Breast epithelium (tissue), 4 donors: ENCODE data around the gene AKR7A3. TPM values are rescaled to one million over a fixed set of nuclear protein-coding genes. Genes with fewer than 3 reads are reported as not detected.

ENCODE experiments used
- DNase-seq, 2 donors: peaks; one replicate each; pipeline ENCODE4 v3.0.0-alpha.2; 2019; ENCODE audit warnings: low spot score in 2 of 2
- H3K27ac ChIP-seq, 2 donors: fragments of 200-600 bp; sonication (generic) in 1 of 2; one replicate each; pipeline ENCODE4 v1.5.1; 2016 to 2019; ENCODE audit warnings: mild to moderate bottlenecking in 1 of 2
- H3K27me3 ChIP-seq, 2 donors: fragments of 200-600 bp; sonication (generic) in 1 of 2; one replicate each; pipeline versions ENCODE4 v1.5.1 to v1.6.0; 2017 to 2019; ENCODE audit warnings: control low read depth in 1 of 2, mild to moderate bottlenecking in 1 of 2
- H3K36me3 ChIP-seq: fragments of 200-600 bp; one replicate; pipeline ENCODE4 v1.5.1; 2019
- H3K4me1 ChIP-seq, 2 donors: fragments of 200-600 bp; sonication (generic); one replicate each; pipeline ENCODE4 v1.5.1; 2016 to 2019; ENCODE audit warnings: control low read depth in 1 of 2
- H3K4me3 ChIP-seq, 3 donors: fragments of 200-600 bp; sonication (generic); 1 replicate in 2 of 3; 2 replicates in 1 of 3; pipeline ENCODE4 v1.5.1; 2016 to 2019; ENCODE audit warnings: mild to moderate bottlenecking in 3 of 3, moderate library complexity in 2 of 3
- H3K9me3 ChIP-seq, 2 donors: fragments of 200-600 bp; sonication (generic) in 1 of 2; one replicate each; pipeline ENCODE4 v1.5.1; 2016 to 2019; ENCODE audit warnings: control low read depth in 1 of 2
- POLR2A ChIP-seq: fragments of 450-650 bp; IDR thresholded peaks from one replicate; pipeline ENCODE4 v1.6.1; 2016; ENCODE audit warnings: antibody characterized with exemption, mild to moderate bottlenecking, moderate library complexity
- POLR2AphosphoS5 ChIP-seq, 3 donors: sonication (generic); formaldehyde crosslinking; IDR thresholded peaks; one replicate each; pipeline ENCODE4 v1.6.1; 2017; ENCODE audit warnings: antibody characterized with exemption in 3 of 3
- intact Hi-C: fragments of 100-400 bp; cut with DNase I; formaldehyde crosslinking; loops from one replicate; pipeline ENCODE4 v1.15.1; 2023; ENCODE audit warnings: low total_unique reads
- total RNA-seq, 3 donors: library from RNA; depleted of rRNA; stranded (reverse); fragments of >200 nt; gene quantifications; one replicate each; pipeline ENCODE4 v1.1.0, GENCODE V29; 2016
- TF ChIP-seq, protein P1 (sequence below), 3 donors: fragments of 450-650 bp; IDR thresholded peaks; one replicate each; pipeline ENCODE4 v1.5.1; 2016 to 2017; ENCODE audit warnings: antibody characterized with exemption in 3 of 3, mild to moderate bottlenecking in 3 of 3, moderate library complexity in 3 of 3

AKR7A3 gene
- total RNA-seq, 3 donors from 2014 or later: 1.4 to 7.9 (median 5.1) TPM

DNA sequence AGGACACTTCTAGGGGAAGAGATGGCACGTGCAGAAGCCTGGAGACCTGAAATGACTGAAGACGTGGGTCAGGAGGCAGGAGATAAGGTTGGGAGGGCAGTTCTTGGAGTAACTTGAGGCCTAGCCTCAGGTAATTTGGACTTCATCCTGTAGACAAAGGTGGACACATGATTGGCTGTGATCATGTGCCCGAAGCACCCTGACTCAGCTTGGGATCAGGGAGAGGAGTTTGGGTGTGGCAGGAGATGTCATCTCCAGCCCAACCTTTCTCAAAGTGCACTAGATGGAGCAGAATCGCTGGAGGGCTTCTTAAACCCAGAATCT is 25.0 kb upstream of the AKR7A3 start:
- H3K4me1 ChIP-seq: peaks cover 5 to 6% of the 10 kb centered on the region in 2 donors
- intact Hi-C loops: no loop called here
- no peaks in the 10 kb centered on the region for H3K9me3 ChIP-seq
- H3K36me3 ChIP-seq: no peaks in the 10 kb centered on the region
- H3K27ac ChIP-seq: no peak overlapping the region
- TF ChIP-seq, protein P1, sequence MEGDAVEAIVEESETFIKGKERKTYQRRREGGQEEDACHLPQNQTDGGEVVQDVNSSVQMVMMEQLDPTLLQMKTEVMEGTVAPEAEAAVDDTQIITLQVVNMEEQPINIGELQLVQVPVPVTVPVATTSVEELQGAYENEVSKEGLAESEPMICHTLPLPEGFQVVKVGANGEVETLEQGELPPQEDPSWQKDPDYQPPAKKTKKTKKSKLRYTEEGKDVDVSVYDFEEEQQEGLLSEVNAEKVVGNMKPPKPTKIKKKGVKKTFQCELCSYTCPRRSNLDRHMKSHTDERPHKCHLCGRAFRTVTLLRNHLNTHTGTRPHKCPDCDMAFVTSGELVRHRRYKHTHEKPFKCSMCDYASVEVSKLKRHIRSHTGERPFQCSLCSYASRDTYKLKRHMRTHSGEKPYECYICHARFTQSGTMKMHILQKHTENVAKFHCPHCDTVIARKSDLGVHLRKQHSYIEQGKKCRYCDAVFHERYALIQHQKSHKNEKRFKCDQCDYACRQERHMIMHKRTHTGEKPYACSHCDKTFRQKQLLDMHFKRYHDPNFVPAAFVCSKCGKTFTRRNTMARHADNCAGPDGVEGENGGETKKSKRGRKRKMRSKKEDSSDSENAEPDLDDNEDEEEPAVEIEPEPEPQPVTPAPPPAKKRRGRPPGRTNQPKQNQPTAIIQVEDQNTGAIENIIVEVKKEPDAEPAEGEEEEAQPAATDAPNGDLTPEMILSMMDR (IDR thresholded peaks at IDR 0.05): no peak
- no peaks in the 10 kb centered on the region for H3K27me3 ChIP-seq
- no peak for DNase-seq
- H3K4me3 ChIP-seq: peak overlapping the region in 1 of 3 donors; percentile 96

DNA sequence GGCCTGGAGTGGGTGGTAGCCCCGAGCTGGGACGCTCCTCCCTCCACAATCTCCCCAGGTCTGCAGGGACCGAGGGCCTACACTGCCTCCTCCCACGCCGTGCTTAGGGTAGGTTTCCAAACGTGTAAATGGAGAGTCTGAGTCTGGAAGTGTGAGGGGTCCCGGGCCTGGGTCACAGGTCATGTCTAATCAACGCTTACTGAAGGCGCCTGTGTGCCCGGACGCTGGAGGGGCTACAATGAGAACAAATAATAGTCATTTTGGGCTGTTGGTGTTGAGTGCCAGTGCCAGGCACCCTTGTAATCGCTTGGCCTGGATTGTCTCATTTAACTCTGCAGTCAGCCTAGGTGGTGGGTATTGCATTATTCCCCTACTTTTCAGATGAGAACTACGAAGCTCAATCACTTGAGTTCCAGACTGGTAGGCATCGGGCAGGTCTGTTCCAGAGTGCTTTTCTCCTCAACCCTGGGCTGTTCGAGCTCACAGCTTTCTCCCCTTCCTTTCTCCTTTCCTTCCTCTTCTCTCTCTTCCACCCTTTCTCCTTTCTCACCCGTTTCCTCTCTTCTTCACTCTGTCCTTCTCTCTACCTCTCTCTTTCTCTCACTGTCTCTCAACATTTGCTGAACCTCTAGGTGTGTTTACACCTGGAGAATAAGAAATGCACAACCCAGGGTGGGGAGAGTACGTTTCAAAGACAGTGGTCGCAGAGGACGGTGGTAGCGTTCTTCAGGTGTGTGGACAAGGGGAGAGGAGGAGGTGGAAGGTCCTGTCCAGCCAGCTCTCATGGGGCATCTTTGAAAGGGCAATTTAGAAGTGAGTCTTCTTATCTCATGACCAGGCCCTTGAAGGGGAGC is 24.4 kb upstream of the AKR7A3 start:
- no peak for DNase-seq
- Histone ChIP-seq H3K4me1 (peaks cover 5 to 6% of the 10 kb centered on the region in 2 donors), H3K9me3 (no peaks in the 10 kb centered on the region), H3K27me3 (no peaks in the 10 kb centered on the region), H3K4me3 (peak overlapping the region; percentile 81 to 96 (median 92)), H3K36me3 (no peaks in the 10 kb centered on the region), H3K27ac (peak overlapping the region; percentile 88 to 93)
- TF ChIP-seq, protein P1 (IDR thresholded peaks at IDR 0.05): no peak
- TF ChIP-seq POLR2AphosphoS5 (IDR thresholded peaks at IDR 0.05) (no peak), POLR2A (no peak)
- intact Hi-C loops: no loop called here

DNA sequence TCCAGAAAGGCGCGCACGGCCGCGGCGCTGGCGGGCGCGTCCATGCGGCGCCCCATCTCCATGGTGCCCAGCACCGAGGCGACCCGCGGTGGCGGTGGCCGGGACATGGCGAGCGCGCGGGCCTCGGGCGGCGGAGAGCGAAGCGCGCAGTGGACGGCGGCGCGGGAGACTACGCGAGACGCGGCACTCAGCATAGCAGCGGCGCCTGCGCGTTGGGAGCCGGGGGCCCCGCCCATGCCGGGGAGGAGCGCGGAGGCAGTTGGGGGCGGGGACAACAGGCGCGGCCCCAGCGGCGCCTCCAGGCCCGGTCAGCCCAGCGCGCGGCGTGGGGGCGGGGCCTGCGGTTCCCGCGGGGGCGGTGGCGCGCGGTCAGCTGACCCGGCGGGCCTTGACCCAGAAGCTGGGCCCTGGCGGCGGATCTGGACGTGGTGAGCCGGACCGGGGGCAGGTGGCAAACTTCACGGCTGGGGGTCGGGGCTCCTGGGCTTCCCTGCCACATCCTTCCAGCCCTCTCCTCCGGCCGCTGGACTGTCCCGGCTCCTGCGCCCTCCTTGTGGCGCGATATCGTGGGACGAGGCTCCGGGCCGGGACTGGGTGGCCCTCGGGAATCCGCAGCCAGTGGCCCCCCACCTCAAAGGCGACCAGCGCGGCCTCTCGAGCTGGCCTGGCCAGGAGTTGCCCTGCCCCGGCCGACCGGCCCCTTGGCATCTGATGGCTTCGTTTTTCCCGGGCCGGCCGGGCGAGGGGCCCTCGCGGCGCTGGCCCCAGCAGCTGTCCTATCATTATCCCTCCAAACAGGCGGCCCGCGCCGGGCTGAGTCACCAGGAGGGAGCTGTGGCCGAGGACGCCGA is 23.6 kb upstream of the AKR7A3 start, which contains the start of the genes AKR7A2 and SLC66A1:
TSS of gene AKR7A2 (minus strand) at position 214 of the 851 bp plus-strand sequence. CDS start at position 194, 20 bp downstream.
TSS of gene SLC66A1 (plus strand) at position 396 of the 851 bp plus-strand sequence. CDS start 5,352 bp downstream, outside the sequence.
- H3K36me3 ChIP-seq: no peaks in the 10 kb centered on the region
- peaks cover 5 to 6% of the 10 kb centered on the region in 2 donors for H3K4me1 ChIP-seq
- DNase-seq: peak; percentile 89
- intact Hi-C loops: no loop called here
- no peaks in the 10 kb centered on the region for H3K9me3 ChIP-seq
- TF ChIP-seq, protein P1 (IDR thresholded peaks at IDR 0.05): peak in 1 of 3 donors; percentile 33
- TF ChIP-seq POLR2A: no peak
- peak; percentile 31 to 59 (median 50) for TF ChIP-seq POLR2AphosphoS5 (IDR thresholded peaks at IDR 0.05)
- peak within 1 kb of the TSS; percentile 81 to 96 (median 92) for H3K4me3 ChIP-seq
- peak within 1 kb of the TSS; percentile 88 to 93 for H3K27ac ChIP-seq
- H3K27me3 ChIP-seq: no peaks in the 10 kb centered on the region

DNA sequence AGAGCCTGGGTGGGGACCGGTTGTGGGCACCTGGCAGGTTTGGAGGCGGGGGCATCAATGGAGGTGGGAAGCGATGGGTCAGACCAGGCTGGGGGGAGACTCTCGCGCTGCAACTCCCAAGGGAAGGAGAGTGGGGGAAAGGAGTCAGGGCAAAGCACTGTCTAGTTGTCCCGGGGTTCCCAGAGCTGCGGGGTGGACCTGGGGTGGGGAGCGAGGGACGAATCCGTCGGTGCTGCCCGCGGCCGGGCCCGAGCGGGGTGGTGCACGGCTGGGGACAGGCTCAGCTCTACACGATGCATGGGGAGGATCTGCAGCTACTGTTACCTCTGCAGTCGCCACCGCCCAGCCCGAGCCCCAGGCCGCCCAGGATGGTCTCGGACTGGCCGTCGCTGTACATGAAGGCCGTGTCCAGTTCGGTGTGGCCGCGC is 22.9 kb upstream of the AKR7A3 start:
- H3K36me3 ChIP-seq: no peaks in the 10 kb centered on the region
- H3K4me1 ChIP-seq: peaks cover 5 to 6% of the 10 kb centered on the region in 2 donors
- peak overlapping the region; percentile 81 to 96 (median 92) for H3K4me3 ChIP-seq
- no peaks in the 10 kb centered on the region for H3K9me3 ChIP-seq
- H3K27me3 ChIP-seq: no peaks in the 10 kb centered on the region
- H3K27ac ChIP-seq: peak overlapping the region; percentile 72 to 88
- no peak for DNase-seq
- TF ChIP-seq, protein P1 (IDR thresholded peaks at IDR 0.05): no peak
- TF ChIP-seq POLR2AphosphoS5 (IDR thresholded peaks at IDR 0.05): peak in 1 of 3 donors; percentile 7
- TF ChIP-seq POLR2A: no peak
- intact Hi-C loops: no loop called here
